UCSD-AML1 (cell line): ENCODE results near the gene DNAJB14.

Experiments
- DNase-seq: peaks from one replicate; lab custom pipeline; 2025; ENCODE audit not compliant: unreplicated experiment; lab: John Stamatoyannopoulos, UW

DNAJB14 gene

DNA sequence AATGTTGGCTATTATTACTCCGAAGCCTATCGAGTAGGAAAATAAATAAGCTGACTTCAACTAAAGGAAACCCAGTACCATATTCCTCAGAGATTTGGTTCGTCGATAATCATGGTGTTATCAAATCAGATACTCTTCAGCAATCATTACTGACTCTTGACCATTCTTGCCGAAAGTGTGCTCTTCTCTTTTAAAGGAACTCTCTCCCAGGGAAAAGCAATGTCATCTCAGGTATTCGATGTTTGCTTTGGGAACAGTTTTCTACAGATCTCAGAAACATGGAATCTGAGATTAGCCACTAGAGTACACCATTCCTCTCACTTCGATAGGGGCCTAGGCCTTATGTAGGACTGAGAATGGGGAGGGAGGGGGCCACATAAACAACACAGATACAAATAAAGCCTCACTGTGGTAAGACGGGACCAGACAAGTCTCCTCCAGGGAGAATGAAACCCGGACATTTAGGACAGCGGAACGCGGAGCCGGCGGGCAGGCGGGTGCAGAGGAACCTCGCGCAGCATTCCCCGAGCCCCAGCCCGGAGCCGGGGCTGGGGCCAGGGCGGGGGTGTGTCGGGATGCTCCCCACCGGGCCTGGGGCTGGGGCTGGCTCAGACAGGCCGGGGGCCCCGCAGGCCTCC lies 581 bp downstream of the DNAJB14 start:
- peak; percentile 64 for DNase-seq

DNA sequence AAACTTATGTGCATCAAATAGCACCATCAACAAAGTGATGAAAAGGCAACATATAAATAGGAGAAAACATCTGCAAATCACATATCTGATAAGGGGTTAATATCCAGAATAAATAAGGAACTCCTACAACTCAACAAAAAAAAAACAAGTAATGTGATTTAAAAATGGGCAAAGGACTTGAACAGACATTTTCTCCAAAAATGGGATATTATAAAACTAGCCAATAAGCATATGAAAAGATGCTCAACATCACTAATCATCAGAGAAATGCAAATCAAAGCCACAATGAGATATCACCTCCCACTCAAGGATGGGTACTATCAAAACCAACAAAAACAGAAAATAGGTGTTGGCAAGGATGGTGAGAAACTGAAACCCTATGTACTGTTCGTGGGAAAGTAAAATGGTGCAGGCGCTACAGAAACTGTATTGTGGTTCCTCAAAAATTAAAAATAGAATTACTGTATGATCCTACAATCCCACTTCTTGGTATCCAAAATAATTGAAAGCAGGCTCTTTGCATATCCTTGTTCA lies 2.4 kb downstream of the DNAJB14 start:
- no peak for DNase-seq

DNA sequence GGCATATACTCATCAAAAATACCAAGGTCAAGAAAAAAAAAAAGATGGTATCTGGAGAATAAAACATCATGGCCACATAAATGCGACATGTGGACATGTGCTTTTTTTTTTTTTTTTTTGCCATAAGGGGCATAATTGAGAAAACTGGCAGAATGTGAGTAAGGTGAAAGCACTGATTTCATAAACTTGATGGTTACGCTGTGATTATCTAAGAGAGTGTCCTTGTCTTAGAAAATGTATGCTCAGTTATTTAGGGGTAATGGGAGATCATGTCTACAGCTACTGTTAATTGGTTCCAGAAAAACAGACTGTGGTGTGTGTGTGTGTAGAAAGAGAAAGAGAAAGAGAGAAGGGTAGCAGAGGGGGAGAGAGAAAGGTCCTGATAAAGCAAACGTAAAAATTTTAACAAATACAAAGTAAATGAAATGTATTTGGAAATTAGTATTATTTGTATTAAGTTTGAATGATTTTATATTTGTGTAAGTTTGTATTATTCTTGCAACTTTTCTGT lies 8.1 kb downstream of the DNAJB14 start:
- no peak for DNase-seq

DNA sequence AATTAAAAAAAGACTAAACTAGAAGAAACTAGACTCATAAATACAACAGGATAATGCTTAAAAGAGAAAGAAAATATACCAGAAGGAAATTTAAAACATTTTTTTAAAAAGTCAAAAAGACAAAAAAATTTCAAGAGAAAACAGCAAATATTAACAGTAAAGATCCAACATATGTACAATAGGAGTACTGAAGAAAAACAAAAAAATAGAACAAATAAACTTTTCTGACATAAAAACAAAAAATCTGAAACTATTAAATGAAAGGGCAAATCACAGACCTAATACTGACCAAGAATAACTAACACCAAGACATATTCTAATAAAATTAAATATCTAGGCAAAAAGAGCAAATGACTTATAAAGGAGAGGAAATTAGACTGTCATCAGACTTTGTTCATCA lies 11.5 kb downstream of the DNAJB14 start:
- no peak for DNase-seq

DNA sequence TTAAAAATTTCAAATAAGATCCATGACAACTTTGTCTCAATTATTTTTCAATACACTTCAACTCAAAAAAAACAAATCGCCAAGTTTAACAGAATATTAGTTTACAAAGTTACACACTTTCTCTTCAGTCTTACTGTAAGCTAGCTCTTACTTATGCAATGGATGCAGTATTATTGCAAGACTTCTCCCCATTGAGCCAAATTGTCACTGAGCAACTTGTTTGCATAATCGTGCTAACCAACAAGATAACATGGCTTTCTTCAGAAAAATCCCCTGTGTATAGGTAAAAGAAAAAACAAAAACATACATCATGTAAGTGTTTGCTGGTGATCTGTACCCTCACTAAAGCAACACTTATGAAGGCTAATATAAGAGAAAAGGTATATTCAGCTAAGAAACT lies 18.9 kb downstream of the DNAJB14 start:
- DNase-seq = no peak

DNA sequence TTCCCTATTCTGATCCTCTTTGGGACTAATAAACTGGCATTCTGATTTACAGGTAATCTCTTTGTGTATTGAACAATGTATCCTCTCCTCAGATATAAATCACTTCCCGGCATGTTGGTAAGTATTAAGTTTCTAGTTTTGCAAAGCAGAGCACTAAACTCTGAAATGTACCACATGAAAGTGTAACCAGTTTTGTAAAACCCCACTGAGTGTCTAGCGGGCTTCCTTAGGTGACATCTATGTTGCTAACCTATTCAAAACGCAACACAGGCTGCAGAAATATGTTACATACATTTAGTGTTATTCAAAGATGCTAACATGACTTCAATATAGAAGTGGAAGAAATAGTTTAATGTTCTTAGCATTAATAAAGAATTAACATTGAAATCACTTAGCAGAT lies 25.2 kb downstream of the DNAJB14 start:
- DNase-seq = no peak

DNA sequence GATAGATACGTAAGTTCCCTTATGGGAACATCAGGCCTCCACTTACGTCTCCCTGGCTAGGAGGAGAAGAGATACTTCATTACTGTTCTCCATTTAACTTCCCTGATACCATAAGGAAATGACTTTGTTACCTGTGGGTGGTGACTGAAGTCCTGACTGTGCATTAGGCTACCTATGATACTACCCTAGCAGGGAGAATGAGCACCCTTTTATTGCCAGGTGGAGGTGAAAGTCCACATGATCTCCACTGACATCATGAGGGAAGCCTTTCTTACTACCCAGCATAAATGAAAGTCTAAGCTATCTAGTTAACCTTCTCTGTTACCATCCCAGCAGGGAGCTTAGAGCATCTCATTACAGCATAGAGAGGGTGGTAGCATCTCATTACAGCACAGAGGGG lies 27.8 kb downstream of the DNAJB14 start:
- no peak for DNase-seq

DNA sequence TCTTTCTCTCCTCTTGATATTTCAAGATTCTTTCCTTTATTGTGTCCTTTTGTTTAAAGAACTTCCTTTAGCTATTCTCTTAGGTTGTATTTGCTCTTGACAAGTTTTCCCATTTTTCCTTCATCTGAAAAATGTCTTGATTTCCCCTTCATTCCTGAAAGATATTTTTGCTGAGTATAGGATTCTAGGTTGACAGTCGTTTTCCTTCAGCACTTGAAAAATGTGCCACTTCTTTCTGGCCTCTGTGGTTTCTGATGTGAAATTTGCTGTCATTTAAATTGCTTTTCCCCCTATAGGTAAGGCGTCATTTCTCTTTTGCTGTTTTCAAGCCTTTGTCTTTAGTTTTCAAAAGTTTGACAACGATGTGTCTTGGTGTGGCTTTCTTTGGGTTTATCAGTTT lies 28.8 kb downstream of the DNAJB14 start:
- DNase-seq = no peak

DNA sequence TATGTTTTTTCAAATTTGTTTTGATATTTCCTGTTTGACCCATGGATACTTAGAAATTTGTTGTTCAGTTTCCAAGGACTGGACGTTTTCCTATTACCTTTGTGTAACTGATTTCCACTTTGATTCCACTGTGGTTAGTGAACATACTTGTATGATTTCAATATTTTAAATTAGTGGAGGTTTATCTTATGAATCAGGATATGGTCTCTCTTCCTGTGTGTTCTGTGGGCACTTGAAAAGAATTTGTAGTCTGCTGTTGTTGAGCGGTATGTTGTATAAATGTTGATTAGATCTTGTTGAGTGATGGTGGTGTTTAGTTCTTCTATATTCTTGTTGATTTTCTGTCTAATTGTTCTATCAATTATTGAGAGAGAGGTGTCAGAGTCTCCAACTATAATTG lies 31.0 kb downstream of the DNAJB14 start:
- no peak for DNase-seq

DNA sequence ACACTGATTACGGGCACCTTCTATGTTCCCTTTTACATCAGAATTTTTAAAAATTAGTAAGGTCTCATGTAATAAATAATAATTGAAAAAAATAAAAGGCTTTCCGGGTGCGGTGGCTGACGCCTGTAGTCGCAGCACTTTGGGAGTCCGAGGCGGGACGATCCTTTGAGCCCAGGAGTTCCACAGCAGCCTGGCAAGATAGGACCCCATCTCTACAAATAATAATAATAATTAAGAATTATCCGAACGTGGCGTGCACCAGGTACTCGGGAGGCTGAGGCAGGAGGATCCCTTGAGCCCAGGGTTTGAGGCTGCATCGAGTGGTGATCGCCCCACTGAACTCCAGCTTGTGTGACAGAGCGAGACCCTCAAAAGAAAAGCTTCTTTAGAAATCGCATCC lies 51.4 kb downstream of the DNAJB14 start:
- DNase-seq = no peak

DNA sequence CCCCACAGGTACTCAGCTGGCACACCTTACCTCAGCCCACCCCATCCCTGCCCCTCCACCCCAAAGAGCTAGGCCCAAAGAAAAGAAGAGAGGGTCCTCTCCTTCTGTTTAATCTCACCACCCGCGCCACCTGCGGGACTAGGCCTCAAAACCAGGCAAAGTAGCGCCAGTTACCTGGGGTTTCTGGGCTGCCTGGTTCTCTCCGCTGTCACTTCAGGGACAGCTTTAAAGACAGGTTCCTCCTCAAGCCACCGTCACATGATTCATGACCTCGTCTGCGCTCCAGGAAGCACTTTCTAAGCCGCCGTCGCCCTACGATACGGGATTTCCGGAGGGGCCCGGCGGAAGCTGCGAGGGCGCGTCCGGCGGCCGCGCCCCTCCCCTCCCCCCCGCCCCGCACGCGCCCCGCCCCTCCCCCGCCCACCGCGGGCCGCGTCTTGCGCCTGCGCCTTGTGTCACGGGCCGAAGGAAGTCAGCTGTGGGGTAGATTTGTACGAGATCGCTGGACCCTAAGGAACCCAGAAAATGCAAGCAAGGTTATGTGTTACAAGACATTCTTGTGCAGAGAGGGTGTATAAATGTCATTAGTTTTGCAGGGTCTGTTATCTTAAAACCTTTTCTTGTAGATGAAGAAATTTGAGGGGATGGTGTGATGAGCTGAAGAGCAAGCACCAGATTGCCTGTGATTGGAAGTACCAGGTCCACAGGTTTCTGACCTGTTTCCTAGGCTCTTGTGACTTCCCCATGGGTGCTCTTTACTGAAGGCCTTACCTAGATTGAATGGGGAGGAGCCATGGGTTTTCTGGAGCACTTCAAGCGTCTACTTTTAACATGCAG lies 52.0 kb downstream of the DNAJB14 start, which contains the start of gene LAMTOR3:
Gene LAMTOR3 (minus strand): TSS at position 267 of the 837 bp plus-strand sequence. CDS start 464 bp downstream, outside the sequence.
- peak; percentile 88 for DNase-seq

DNA sequence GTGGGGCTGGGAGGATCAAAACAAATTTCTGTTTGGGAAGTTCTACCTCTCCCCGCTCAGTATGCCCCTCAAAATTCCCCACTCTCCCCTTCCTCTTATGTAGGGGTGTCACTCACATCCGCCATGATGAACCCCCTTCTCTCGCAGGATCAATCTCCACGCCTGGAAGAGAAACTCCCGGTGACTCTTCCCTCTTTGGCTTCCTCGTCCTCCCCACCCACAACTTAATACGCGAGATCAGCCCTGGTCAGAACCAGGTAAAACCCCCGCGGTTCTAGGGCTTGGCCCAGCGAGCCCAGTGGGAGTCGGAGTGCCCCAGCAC lies 52.6 kb downstream of the DNAJB14 start:
- DNase-seq = no peak

DNA sequence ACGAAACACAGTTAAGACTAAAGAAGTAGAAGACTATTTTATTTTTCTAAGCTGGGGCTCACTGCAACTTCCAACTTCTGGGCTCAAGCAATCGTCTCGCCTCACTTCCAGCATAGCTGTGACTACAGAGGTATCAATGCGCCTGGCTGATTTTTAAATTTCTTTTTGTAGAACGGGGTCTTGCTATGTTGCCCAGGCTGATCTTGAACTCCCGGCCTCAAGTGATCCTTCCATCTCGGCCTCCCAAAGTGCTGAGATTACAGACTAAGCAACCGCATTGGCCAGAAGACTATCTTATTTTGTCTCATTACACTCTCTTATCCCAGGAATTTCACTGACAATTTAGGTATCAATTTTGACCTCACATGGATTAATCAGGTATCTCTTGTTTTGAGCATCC lies 53.4 kb downstream of the DNAJB14 start:
- no peak for DNase-seq

DNA sequence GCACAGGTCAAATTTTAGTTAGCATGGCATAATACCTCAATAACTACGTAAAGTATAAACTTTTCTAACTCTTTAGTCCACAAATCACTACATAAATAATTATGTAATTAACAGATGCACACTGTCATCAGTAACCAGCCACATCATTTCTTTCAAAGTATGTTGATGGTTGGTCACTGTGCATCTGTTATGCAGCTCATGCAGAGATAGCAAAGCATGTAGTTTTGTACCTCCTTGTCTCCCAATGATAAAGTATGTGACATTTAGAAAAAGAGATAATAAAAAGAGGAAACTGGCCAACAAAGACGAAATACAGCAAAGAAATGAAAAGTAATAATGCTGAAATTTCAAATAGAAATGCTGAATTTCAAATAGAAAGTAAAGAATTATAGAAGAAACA lies 55.1 kb downstream of the DNAJB14 start:
- no peak for DNase-seq

DNA sequence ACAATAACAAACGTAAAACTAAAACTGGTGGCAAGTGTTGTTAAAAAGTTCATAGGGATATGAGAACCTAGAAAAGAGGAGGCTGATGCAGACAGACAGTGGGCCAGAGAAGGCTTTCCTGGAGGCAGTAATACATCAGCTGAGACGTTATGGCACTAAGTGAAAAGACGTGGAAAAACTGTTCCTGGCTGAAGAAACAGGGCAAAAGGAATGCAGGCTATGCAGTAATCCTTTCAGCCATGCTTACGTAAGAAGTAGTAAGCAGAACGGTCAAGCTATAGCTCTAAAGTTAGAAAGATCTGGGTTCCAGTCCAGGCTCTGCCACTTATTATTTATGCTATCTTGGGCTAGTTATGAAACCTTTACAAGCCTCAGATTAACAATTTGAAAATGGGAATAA lies 58.6 kb downstream of the DNAJB14 start:
- no peak for DNase-seq

DNA sequence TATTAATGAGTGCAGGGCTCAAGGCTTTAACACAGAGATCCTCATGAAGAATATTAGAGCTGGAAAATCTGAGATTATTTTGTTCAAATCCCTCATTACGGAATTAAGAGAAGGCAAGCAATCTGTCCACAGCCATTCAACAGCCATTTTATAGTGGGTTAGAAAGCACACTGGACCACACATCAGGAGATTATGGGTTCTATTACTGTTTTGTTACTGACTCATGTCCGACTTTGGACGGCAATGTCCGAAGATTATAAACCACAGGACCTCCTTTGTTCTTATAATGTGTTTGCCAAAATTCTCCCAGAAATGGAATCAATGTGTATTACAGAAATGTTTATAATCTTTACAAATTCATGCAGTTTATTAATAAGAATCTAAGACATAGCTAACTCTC lies 60.3 kb downstream of the DNAJB14 start:
- no peak for DNase-seq

DNA sequence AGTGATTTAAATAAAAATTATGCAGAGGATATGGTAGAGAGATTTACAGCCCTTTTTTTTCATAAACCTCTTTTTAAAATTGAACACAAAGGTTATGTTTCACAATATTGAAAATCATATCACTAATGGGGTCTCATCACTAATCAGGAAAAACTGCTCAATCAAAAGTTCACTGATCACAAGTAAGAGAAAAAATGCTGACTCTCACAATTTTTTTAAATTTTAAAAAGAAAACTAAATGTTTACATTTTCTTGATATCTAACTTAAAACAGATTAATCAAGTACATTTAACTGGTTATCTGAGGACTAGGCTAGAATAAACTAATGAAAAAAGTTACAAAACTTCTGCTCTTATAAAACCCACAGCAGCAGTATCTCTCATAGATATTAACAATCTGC lies 60.7 kb downstream of the DNAJB14 start:
- no peak for DNase-seq

DNA sequence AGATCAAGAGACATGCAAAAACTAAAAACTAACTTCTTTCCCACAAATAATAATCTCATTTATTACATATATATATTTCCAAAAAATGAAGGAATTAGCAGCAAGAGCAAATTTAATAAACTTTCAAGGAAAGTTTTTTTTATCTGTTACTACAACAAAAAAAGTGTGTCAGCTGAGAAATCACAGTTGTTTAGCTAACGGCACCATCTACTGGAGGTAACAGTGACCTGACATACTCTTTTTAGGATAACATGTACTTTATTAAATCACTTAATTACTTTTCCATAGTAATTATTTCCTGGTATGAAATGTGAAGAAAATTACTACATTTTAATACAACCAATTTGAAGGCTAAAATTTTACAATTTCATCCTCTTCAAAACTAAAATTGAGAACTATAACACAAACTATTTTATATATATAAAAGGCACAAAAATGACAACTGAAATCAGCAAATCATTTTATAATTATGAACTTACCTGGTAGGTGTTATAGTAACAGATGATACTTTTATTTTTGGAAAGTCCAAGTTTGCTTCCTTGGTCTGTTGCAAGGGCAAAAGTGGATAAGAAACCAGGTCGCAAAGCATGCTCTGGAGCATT lies 61.3 kb downstream of the DNAJB14 start:
- no peak for DNase-seq

DNA sequence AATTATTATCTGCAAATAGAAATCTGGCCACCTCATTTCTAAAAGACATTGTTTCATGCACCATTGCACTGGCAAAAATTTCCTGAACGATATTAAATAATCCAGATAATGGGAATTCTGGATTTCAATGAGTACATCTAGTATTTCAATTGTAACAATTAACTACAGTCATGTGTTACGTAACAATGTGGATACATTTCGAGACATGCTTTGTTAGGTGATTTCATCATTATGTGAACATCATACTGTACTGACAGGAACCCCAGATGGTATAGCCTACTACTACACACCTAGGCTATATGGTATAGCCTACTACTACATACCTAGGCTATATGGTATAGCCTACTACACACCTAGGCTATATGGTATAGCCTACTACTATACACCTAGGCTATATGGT lies 67.0 kb downstream of the DNAJB14 start:
- DNase-seq = no peak

DNA sequence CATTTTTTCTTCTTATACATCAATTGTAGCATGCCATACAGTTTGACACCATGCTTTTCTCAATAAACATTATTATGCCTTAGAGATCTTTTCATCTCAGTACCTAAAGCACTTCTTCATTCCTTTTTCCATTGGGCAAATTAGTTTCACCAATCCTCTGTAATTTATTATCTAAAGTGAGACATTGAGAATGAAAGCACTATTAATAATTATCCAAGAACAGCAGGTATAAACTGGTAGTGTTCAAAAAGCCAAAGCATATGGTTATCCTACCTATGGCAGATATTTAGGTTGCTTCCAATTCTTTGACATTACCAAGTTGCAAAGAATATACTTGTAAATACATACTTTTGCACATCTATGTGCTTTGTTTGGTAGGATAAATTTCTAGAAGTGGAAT lies 67.8 kb downstream of the DNAJB14 start:
- no peak for DNase-seq

DNA sequence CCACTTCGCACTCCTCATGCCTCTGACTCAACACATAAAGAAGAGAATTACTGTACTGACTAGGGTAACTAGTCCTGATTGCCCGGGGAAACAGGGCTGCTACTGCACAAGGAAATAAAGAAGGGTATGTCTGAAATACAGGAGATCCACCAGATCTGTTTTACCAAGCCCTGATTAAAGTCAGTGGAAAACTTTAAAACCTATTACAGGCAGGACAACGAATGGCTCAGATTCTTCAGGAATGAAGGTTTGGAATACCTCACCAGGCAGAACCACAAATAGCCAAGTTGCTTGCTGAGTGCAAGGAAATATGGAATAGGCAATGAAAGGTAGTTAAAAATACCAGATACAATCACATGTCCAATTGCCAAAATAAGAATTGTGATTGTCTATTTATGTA lies 69.5 kb downstream of the DNAJB14 start:
- no peak for DNase-seq

DNA sequence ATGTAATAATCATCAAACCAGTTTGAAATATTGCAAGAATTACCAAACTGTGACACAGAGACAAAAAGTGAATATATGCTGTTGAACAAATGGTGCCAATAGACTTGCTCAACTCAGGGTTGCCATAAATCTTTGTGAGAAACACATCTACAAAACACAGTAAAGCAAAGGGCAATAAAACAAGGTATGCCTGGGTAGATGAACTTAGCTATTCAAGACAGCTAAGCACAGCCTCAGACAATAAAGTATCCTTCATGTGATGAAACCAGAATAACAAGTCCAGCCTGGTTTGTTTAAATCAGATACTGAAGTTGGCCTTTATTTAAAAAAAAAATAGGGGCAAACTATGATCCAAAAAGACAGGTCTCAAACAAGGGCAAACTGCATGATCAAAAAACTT lies 71.3 kb downstream of the DNAJB14 start:
- no peak for DNase-seq
